ENCODE results near the gene MBNL1. TPM values are rescaled to one million over a fixed set of nuclear protein-coding genes. Genes with fewer than 3 reads are reported as not detected.

MBNL1 gene
- total RNA-seq, 2 experiments from 2014 or later, result 446 to 447 TPM

DNA sequence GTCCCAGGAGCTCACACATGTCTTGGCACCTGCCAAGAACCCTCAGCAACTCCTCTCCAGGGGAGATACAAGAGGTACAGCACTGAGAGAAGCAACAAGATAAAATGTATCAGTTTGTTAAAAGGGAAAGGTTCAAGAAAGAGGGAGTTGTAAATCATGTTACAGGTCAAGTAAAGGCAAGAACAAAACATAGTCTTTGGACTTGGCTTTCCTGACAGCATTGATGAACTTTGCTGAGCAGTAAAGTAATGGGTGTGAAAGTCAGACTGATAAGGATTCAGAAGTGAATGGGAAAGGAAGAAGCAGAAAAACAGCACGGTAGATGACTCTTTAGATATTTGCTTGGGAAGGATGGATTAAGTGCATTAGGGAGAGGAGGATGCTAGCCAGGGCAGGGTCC lies 27.1 kb downstream of the MBNL1 start:
- H3K36me3 Mint-ChIP-seq, result peaks cover 36% of the 10 kb centered on the region
- POLR2A ChIA-PET, result interaction anchor here (0.8 to 1.5 kb wide), 2 partner anchors 12 to 13 kb away, joined by 3 read pairs; no protein-coding TSS in a partner anchor
- peak overlapping the region; percentile 29 for H3K4me3 Mint-ChIP-seq

DNA sequence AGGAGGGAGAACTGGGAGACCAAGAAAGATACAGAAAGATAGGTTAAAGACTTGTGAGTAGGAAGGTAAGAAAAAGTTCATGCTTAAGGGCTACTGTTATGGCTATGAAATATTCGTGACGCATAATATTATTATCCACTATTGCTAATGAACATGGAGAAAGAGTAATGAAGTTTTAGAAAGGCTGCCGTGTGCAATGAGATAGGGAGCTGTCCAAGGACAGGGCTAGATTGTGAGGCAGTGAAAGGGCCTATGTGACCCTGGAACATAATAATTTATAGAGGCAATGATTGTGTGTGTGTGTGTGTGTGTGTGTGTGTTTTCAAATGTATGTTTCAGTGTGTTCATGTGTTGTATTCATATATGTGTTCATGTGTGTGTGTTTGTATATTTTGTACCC lies 27.7 kb downstream of the MBNL1 start:
- Mint-ChIP-seq H3K9me3 (no peaks in the 10 kb centered on the region), H3K4me1 (peaks cover 66% of the 10 kb centered on the region), H3K4me3 (peak overlapping the region; percentile 29), H3K27me3 (no peaks in the 10 kb centered on the region), H3K36me3 (peaks cover 39% of the 10 kb centered on the region), H3K27ac (peak overlapping the region; percentile 56)
- ATAC-seq (ENCODE audit: low read depth) (no peak), DNase-seq (no peak)
- POLR2A ChIA-PET, result interaction anchor here (0.6 to 1.7 kb wide), 6 partner anchors 11 to 112 kb away, joined by 3 to 8 read pairs (median 4); no protein-coding TSS in a partner anchor

More for the DNA sequence above, 27.1 kb downstream of the MBNL1 start:
- Mint-ChIP-seq H3K27ac (peak overlapping the region; percentile 56), H3K4me1 (peaks cover 65% of the 10 kb centered on the region), H3K27me3 (no peaks in the 10 kb centered on the region), H3K9me3 (no peaks in the 10 kb centered on the region)
- ATAC-seq (ENCODE audit: low read depth) (no peak), DNase-seq (no peak)

DNA sequence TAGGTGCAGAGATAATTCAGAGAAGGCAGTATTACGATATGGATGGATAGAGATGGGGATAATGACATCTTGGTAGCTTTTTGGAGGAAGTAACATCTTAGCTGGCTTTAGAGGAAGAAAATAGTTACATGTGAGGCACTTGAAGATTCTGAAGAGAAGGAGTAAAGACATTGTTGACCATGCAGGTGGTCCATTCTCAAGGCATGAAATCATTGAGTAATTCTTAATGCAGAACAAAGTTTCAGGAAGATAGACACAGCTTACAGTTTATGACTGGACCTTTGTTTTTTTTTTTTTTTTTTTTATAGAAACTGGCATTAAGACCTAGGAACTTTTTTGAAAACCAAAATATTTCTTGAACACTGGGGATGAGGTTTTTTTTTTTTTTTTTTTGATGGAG lies 28.2 kb downstream of the MBNL1 start:
- Mint-ChIP-seq H3K27me3 (no peaks in the 10 kb centered on the region), H3K36me3 (peaks cover 39% of the 10 kb centered on the region)

DNA sequence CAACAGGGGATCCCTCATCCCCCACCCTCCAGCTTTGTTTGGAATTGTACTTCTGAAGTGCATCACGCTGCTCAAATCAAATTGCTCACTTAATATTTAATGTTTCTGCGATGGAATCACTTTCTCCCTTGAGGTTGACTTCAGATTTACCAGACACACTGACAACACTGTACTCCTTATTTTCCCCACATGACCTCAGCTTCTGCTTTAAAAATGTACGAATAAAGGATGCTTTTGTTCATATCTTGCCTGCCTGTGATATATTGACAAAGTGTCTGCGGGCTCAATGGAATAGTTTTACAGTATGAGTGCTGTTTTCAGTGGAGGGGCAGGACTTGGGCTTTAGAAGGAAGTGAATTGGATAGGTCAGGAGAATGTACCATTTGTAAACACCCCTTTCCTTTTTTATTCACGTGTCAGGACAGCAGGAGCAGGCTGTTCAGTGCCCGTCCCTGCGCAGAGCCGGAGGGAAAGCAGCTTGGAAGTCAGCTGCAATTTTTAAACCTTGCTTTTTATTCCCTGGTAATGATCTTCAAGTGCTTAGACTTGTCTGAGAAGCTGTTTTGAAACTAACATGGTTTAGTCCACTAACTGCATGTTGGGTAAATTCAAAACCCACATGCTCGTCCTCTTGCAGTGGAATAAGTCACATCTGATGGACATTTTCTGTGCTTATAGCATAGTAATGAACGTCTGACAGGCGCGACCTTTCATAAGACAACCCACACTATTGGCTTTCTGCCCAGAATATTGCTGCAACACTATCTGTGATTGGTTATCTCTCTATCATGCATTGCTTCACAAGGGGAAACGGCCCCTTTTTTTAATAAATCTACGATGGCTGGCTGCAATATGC lies 29.9 kb downstream of the MBNL1 start:
- peak overlapping the region; percentile 69 for H3K4me3 Mint-ChIP-seq
- no peaks in the 10 kb centered on the region for H3K27me3 Mint-ChIP-seq
- ATAC-seq (ENCODE audit: low read depth) (peak; percentile 44), DNase-seq (no peak)
- peaks cover 67% of the 10 kb centered on the region for H3K4me1 Mint-ChIP-seq
- POLR2A ChIA-PET, result interaction anchor here (0.8 to 3.2 kb wide), 5 partner anchors 8 to 105 kb away, joined by 4 to 8 read pairs (median 4); partner anchors contain the start of gene MBNL1
- H3K36me3 Mint-ChIP-seq, result peaks cover 38% of the 10 kb centered on the region
- no peaks in the 10 kb centered on the region for H3K9me3 Mint-ChIP-seq
- H3K27ac Mint-ChIP-seq, result peak overlapping the region; percentile 27

More for the DNA sequence above, 28.2 kb downstream of the MBNL1 start:
- DNase-seq, result no peak
- Mint-ChIP-seq H3K4me1 (peaks cover 66% of the 10 kb centered on the region), H3K27ac (peak overlapping the region; percentile 56), H3K4me3 (peak overlapping the region; percentile 25), H3K9me3 (no peaks in the 10 kb centered on the region)
- no peak for ATAC-seq (ENCODE audit: low read depth)
- POLR2A ChIA-PET, result interaction anchor here (0.6 to 1.7 kb wide), 9 partner anchors 11 to 1102 kb away, joined by 3 to 8 read pairs (median 4); no protein-coding TSS in a partner anchor

DNA sequence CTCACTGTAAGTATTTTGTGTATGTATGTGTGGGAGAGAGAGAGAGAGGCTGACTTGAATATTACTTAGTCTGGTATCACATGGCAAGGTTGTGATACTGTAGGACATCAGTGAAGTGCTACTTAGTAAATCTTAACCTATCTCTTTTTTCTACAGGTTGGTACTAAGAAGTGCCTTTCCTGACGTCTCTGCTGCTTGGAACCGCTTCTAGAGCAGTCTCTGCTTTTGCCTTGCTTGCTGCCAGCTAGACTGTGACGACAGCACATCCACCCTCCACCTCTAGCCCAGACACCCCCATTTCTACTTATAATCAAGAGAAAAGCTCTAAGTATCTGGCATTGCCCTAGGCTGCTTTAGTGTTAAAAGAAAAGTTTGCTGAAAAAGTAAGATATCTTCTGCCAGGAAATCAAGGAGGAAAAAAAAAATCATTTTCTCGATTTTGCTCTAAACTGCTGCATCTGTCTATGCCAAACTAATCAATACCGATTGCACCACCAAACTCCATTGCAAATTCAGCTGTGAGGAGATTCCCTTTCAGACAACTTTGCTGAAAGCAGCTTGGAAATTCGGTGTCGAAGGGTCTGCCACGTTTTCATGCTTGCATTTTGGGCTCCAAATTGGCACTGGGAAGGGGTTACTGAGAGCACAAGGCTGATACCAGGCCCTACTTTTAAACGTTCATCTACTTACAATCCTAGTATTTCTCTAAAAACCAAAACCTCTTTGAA lies 30.7 kb downstream of the MBNL1 start:
- Mint-ChIP-seq H3K36me3 (peaks cover 38% of the 10 kb centered on the region), H3K4me3 (peak overlapping the region; percentile 69), H3K27me3 (no peaks in the 10 kb centered on the region), H3K4me1 (peaks cover 72% of the 10 kb centered on the region), H3K9me3 (no peaks in the 10 kb centered on the region), H3K27ac (peak overlapping the region; percentile 27)
- POLR2A ChIA-PET, result interaction anchor here (0.7 to 3.2 kb wide), 5 partner anchors 8 to 31 kb away, joined by 3 to 8 read pairs (median 4); partner anchors contain the start of gene MBNL1
- no peak for DNase-seq
- ATAC-seq (ENCODE audit: low read depth), result peak; percentile 41

DNA sequence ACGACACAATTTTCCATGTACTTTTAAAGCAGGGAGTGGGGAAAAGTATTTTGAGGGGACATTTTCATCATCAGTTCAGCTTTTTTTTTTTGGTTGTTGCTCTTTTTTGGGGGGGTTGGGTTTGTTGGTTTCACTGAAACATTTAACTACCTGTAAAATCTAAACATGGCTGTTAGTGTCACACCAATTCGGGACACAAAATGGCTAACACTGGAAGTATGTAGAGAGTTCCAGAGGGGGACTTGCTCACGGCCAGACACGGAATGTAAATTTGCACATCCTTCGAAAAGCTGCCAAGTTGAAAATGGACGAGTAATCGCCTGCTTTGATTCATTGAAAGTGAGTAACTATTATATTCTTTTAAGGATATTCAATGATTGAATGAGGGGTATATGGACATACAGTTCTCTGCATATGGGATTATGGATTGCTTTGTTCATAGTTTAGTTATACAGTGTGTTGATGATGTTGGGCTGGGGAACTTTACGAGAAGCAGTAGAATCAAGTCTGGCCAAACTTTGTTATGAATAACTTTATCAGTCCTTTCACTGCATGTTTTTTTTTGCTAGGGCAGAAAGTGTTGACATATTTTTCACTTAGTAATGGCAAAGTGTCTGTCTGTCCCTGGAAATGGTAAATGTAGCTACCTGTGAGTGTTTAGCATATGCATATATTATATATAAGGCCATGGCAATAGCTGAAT lies 31.5 kb downstream of the MBNL1 start:
- Mint-ChIP-seq H3K36me3 (peaks cover 40% of the 10 kb centered on the region), H3K4me3 (peak overlapping the region; percentile 69), H3K4me1 (peaks cover 75% of the 10 kb centered on the region), H3K27ac (peak overlapping the region; percentile 27), H3K9me3 (no peaks in the 10 kb centered on the region), H3K27me3 (no peaks in the 10 kb centered on the region)
- no peak for ATAC-seq (ENCODE audit: low read depth)
- POLR2A ChIA-PET, result interaction anchor here (0.7 to 3.2 kb wide), 5 partner anchors 9 to 32 kb away, joined by 3 to 8 read pairs (median 4); partner anchors contain the start of gene MBNL1
- no peak for DNase-seq

DNA sequence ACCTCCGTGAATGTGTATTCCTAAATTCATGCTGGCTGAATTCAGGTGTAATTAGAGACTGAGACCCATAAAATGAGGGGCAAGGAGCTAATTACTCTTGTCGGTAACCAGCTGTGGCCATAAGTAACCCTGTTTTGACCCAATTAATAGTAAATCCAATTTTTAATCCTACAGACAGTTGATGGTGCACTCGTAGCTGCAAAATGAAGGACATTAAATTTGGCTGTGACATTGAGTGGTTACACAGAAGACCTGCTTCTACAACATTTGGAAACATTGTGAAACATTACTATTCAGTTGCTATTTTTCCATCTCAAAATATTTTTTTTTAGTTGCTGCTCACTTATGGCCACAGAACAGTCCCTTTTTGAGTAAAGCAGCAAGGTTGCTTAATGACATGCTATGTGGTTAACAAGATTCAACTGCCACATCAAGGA lies 33.0 kb downstream of the MBNL1 start:
- no peaks in the 10 kb centered on the region for H3K9me3 Mint-ChIP-seq
- H3K27ac Mint-ChIP-seq, result peak overlapping the region; percentile 35
- H3K4me1 Mint-ChIP-seq, result peaks cover 68% of the 10 kb centered on the region
- peaks cover 30% of the 10 kb centered on the region for H3K36me3 Mint-ChIP-seq
- no peaks in the 10 kb centered on the region for H3K27me3 Mint-ChIP-seq
- H3K4me3 Mint-ChIP-seq, result peak overlapping the region; percentile 35
- DNase-seq (no peak), ATAC-seq (ENCODE audit: low read depth) (peak; percentile 25)
- POLR2A ChIA-PET, result no interaction called here

DNA sequence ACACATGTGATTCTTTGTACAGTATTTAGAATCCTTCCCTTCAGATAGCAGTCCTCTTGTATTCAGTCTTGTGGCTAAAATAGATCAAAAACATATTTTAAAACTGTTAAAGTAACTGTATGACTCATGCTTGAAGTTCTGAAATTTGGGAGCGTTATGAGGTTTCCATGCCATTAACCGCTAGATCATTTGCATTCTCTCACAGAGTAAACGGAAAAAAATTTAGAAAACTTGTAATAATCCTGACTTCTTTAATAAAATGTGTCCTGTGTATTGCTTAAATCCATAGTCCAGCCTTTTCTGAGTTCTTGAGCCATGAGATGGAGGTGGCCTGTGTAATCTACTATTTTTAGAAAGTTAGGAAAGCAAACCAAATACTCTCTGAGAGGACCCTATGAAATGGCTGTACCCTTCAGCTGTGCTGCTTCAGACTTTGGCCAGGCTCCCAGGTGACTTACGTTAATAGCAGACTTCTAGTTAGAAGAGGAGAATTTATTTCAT lies 33.8 kb downstream of the MBNL1 start:
- Mint-ChIP-seq H3K9me3 (no peaks in the 10 kb centered on the region), H3K36me3 (peaks cover 26% of the 10 kb centered on the region), H3K27me3 (no peaks in the 10 kb centered on the region), H3K4me1 (peaks cover 63% of the 10 kb centered on the region), H3K27ac (peak overlapping the region; percentile 33), H3K4me3 (peak overlapping the region; percentile 28)
- no peak for DNase-seq
- POLR2A ChIA-PET, result interaction anchor here (0.6 kb wide), 2 partner anchors 164 to 461 kb away, joined by 3 to 4 read pairs; no protein-coding TSS in a partner anchor
- peak; percentile 52 for ATAC-seq (ENCODE audit: low read depth)

DNA sequence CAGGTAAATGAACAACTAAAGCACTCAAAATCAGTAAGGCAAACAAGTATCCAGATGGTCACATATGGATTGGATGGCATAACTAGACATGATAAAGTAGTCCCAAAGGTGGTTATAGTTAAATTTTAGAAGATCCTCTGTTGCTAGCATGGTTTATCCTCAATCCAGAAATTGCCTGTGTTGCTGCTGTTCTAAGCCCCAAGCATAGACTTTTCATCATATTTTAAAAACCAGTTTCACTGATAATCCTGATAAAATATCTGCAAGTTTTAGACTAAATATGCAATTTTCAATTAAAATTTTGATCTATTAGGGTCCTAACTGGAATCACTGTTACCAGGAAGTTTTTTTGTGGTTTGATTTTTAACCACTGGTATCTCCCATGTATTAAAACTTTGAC lies 35.4 kb downstream of the MBNL1 start:
- POLR2A ChIA-PET, result interaction anchor here (1.2 kb wide), 1 partner anchor 12 kb away, joined by 3 read pairs; no protein-coding TSS in a partner anchor
- Mint-ChIP-seq H3K4me3 (no peak overlapping the region), H3K9me3 (no peaks in the 10 kb centered on the region), H3K36me3 (peaks cover 27% of the 10 kb centered on the region), H3K27ac (no peak overlapping the region), H3K27me3 (no peaks in the 10 kb centered on the region), H3K4me1 (peaks cover 60% of the 10 kb centered on the region)
- ATAC-seq (ENCODE audit: low read depth), result no peak
- DNase-seq, result no peak

DNA sequence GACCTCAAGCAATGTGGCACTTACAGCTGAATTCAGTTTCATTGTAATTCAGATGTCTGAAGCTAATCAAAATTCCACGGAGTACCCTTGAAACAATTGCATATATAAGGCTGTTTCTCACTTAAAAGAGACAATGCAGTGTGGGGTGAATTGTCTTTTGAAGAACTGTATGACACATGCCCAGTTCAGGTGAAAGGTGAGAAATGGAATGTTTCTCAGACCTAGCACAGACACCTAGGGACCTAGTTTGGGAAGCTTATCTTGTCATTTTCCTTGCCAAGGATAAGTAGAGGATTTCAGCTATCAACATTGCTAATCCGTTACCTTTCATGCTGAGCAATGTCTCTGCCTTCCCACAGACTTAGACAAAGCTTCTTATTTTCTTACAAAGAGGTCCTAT lies 36.3 kb downstream of the MBNL1 start:
- POLR2A ChIA-PET, result interaction anchor here (0.7 to 1.8 kb wide), 4 partner anchors 24 to 122 kb away, joined by 3 read pairs; no protein-coding TSS in a partner anchor
- ATAC-seq (ENCODE audit: low read depth), result no peak
- H3K27me3 Mint-ChIP-seq, result no peaks in the 10 kb centered on the region
- no peak overlapping the region for H3K4me3 Mint-ChIP-seq
- no peak overlapping the region for H3K27ac Mint-ChIP-seq
- H3K9me3 Mint-ChIP-seq, result no peaks in the 10 kb centered on the region
- peaks cover 59% of the 10 kb centered on the region for H3K4me1 Mint-ChIP-seq
- peaks cover 24% of the 10 kb centered on the region for H3K36me3 Mint-ChIP-seq
- no peak for DNase-seq

DNA sequence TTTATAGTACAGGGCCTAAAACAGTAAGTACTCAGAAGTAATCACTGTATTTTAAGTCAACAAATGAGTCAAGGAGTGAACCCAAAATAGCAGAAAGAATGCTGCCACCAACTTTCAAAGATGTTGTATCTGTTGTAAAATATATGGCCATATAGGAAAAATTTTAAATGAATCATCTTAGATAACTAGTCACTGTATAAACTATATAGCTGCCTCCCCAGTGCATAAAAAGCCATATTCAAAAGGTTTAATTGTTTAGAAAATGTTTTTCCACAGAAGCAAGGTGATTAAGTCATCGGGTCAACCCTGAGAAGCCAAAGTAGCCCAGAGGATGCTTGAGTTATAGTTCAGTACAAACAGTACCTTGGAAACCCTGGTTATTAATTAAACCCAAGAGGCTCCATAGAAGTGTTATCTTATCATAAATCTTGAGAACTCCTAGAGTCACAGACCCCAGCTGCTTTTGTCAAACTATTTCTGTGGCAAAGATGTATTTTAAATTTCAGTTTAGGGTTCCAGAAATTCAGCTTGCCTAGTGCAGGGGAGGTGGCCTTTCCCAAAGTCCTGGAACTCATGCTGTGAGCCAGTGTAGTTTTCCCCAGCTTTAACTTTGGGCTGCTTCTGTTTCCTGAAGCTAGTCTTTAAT lies 39.2 kb downstream of the MBNL1 start:
- no peaks in the 10 kb centered on the region for H3K9me3 Mint-ChIP-seq
- POLR2A ChIA-PET, result interaction anchor here (1.1 kb wide), 1 partner anchor 11 kb away, joined by 3 read pairs; no protein-coding TSS in a partner anchor
- peaks cover 41% of the 10 kb centered on the region for H3K4me1 Mint-ChIP-seq
- no peak overlapping the region for H3K4me3 Mint-ChIP-seq
- H3K27me3 Mint-ChIP-seq, result no peaks in the 10 kb centered on the region
- peaks cover 23% of the 10 kb centered on the region for H3K36me3 Mint-ChIP-seq
- DNase-seq (no peak), ATAC-seq (ENCODE audit: low read depth) (no peak)
- H3K27ac Mint-ChIP-seq, result no peak overlapping the region

DNA sequence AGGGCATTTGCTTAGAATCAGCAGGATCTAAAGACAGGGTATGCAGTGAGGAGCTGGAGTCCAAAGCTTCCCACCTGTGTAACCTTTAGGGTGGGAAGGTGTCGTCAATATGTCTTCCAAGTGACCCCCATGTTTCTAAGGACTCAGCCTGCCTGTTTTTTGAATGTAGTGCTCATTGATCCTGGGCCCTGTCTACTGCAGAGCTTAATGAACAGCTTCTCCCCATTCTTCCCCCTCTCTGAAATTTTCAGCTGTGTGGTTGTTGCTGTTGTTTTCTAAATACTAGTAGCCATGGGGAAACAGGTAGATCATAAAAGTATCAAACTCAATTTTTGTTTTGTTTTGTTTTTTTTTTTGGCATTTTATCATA lies 39.7 kb downstream of the MBNL1 start:
- Mint-ChIP-seq H3K9me3 (no peaks in the 10 kb centered on the region), H3K27ac (no peak overlapping the region), H3K27me3 (no peaks in the 10 kb centered on the region), H3K4me1 (peaks cover 42% of the 10 kb centered on the region), H3K36me3 (peaks cover 24% of the 10 kb centered on the region), H3K4me3 (no peak overlapping the region)
- DNase-seq, result no peak
- POLR2A ChIA-PET, result interaction anchor here (1.1 kb wide), 1 partner anchor 12 kb away, joined by 3 read pairs; no protein-coding TSS in a partner anchor
- ATAC-seq (ENCODE audit: low read depth), result no peak

Measured in activated naive CD8-positive, alpha-beta T cell treated with anti-CD3 and anti-CD28 coated beads, Interleukin-2, amount 10 ng/mL, durations not matched to agents 7 days and 5 days (primary cell).